Fibroblast of skin of left quadriceps (primary cell): ENCODE data around the gene SGMS2.
A peak's percentile ranks its signal among the peaks of the same experiment; 100 is the strongest.
"Not testable (repeated sequence)": the region's sequence is repeated elsewhere in the genome, so short reads cannot be mapped to it uniquely, and the experiment has no call there.

Source experiments
- DNase-seq, 2 experiments: peaks; one replicate each; pipeline ENCODE4 v3.0.0-alpha.2; 2013; ENCODE audit warnings: low read depth in 2 of 2

SGMS2 gene

GRCh38 chr4:107863850-107864371 is 39.2 kb downstream of the SGMS2 start:
- DNase-seq, result no peak

- DNase-seq, result no peak
These were observed 42.0 kb downstream of the SGMS2 start for GRCh38 chr4:107866726-107867125.

- no peak for DNase-seq
These were observed 45.5 kb downstream of the SGMS2 start for GRCh38 chr4:107870236-107870635.

GRCh38 chr4:107870916-107871786 is 46.4 kb downstream of the SGMS2 start:
- DNase-seq, result no peak

- no peak for DNase-seq
These were observed 49.3 kb downstream of the SGMS2 start for GRCh38 chr4:107874024-107874423.

- no peak for DNase-seq
These were observed 51.4 kb downstream of the SGMS2 start for GRCh38 chr4:107876099-107876498.

GRCh38 chr4:107877361-107877760 is 52.6 kb downstream of the SGMS2 start:
- no peak for DNase-seq

- DNase-seq, result no peak
These were observed 61.1 kb downstream of the SGMS2 start for GRCh38 chr4:107885865-107886264.

- DNase-seq, result no peak
These were observed 63.5 kb downstream of the SGMS2 start for GRCh38 chr4:107888237-107888636.

GRCh38 chr4:107890779-107891178 is 66.0 kb downstream of the SGMS2 start:
- DNase-seq, result no peak

GRCh38 chr4:107891299-107891698 is 66.6 kb downstream of the SGMS2 start:
- no peak for DNase-seq

- DNase-seq, result peak; percentile 20 to 24
These were observed 68.7 kb downstream of the SGMS2 start for GRCh38 chr4:107893171-107894137.

GRCh38 chr4:107894138-107894603 is 69.4 kb downstream of the SGMS2 start:
- no peak for DNase-seq

- DNase-seq, result peak; percentile 92
These were observed 71.5 kb downstream of the SGMS2 start for GRCh38 chr4:107896158-107896645.

GRCh38 chr4:107896646-107897045 is 71.9 kb downstream of the SGMS2 start:
- peak; percentile 29 to 34 for DNase-seq

GRCh38 chr4:107897823-107898222 is 73.1 kb downstream of the SGMS2 start:
- no peak for DNase-seq

- no peak for DNase-seq
These were observed 75.3 kb downstream of the SGMS2 start for GRCh38 chr4:107900067-107900466.

- no peak for DNase-seq
These were observed 75.8 kb downstream of the SGMS2 start for GRCh38 chr4:107900508-107900907.

- DNase-seq, result no peak
These were observed 76.6 kb downstream of the SGMS2 start for GRCh38 chr4:107901213-107901934.

- no peak for DNase-seq
These were observed 78.0 kb downstream of the SGMS2 start for GRCh38 chr4:107902715-107903114.

GRCh38 chr4:107905082-107905481 is 80.3 kb downstream of the SGMS2 start:
- not testable (repeated sequence) for DNase-seq
